Endothelial cell (in vitro differentiated cells): Measurements from ENCODE around the gene NEURL3. TPM values are rescaled to one million over a fixed set of nuclear protein-coding genes. Genes with fewer than 3 reads are reported as not detected.

Experiments
- total RNA-seq: library from RNA; stranded (reverse); fragmentation: NEBNext Ultra II Directional; extraction: Animal tissue kit (Norgen Biotek cat#: 25700); gene quantifications from one replicate; pipeline ENCODE4 v1.2.1, GENCODE V29; 2021; ENCODE audit not compliant: unreplicated experiment

Gene NEURL3
- total RNA-seq, 1 donor from 2014 or later: not detected

Other genes starting within 250 kb of the NEURL3 start
- gene TMEM127, start 239.4 kb downstream of the NEURL3 start, total RNA-seq: 39.0 TPM
- 63.7 TPM for gene CIAO1, start 239.1 kb downstream of the NEURL3 start, total RNA-seq
- gene SNRNP200, start 199.8 kb downstream of the NEURL3 start, total RNA-seq: 168 TPM
- 1.8 TPM for gene ITPRIPL1, start 180.0 kb downstream of the NEURL3 start, total RNA-seq
- gene NCAPH, start 169.6 kb downstream of the NEURL3 start, total RNA-seq: 9.7 TPM
- gene ARID5A, start 31.4 kb upstream of the NEURL3 start, total RNA-seq: 16.4 TPM
- gene KANSL3, start 133.0 kb upstream of the NEURL3 start, total RNA-seq: 36.3 TPM
- 1.0 TPM for gene FER1L5, start 137.4 kb upstream of the NEURL3 start, total RNA-seq
- gene LMAN2L, start 234.7 kb upstream of the NEURL3 start, total RNA-seq: 19.4 TPM